Esophagus squamous epithelium (tissue), 5 donors: ENCODE data around the gene FAM124A. TPM values are rescaled to one million over a fixed set of nuclear protein-coding genes. Genes with fewer than 3 reads are reported as not detected.

ENCODE experiments used
- DNase-seq: peaks from one replicate; lab custom pipeline; 2025; lab: John Stamatoyannopoulos, UW
- H3K27ac ChIP-seq, 4 donors: fragments of 200-600 bp; sonication (generic); one replicate each; pipeline ENCODE4 v1.5.1; 2016 to 2019; ENCODE audit warnings: mild to moderate bottlenecking in 1 of 4
- H3K27me3 ChIP-seq, 4 donors: fragments of 200-600 bp; sonication (generic); 1 replicate in 3 of 4; 2 replicates in 1 of 4; pipeline versions ENCODE4 v1.5.1 to v1.6.0; 2017 to 2021; ENCODE audit warnings: antibody characterized with exemption in 1 of 4
- H3K36me3 ChIP-seq, 3 donors: fragments of 200-600 bp; sonication (generic); one replicate each; pipeline ENCODE4 v1.5.1; 2016 to 2019
- H3K4me1 ChIP-seq, 3 donors: fragments of 200-600 bp; sonication (generic); one replicate each; pipeline ENCODE4 v1.5.1; 2017 to 2019
- H3K4me3 ChIP-seq, 4 donors: fragments of 200-600 bp; sonication (generic); 1 replicate in 3 of 4; 2 replicates in 1 of 4; pipeline ENCODE4 v1.5.1; 2016 to 2019; ENCODE audit warnings: mild to moderate bottlenecking in 2 of 4, moderate library complexity in 1 of 4
- H3K9me3 ChIP-seq, 3 donors: fragments of 200-600 bp; sonication (generic); one replicate each; pipeline ENCODE4 v1.5.1; 2016 to 2019
- CTCF ChIP-seq, 6 experiments: fragments of 450-650 bp in 4 of 6; fragments of 200-600 bp in 2 of 6; sonication (generic) in 2 of 6; IDR thresholded peaks; one replicate each; pipeline ENCODE4 v1.5.1; 2016 to 2019; ENCODE audit warnings: antibody characterized with exemption in 6 of 6, mild to moderate bottlenecking in 4 of 6, moderate library complexity in 4 of 6
- POLR2A ChIP-seq, 4 donors: fragments of 450-650 bp; IDR thresholded peaks; one replicate each; pipeline ENCODE4 v1.6.1; 2017; ENCODE audit warnings: antibody characterized with exemption in 4 of 4, mild to moderate bottlenecking in 4 of 4, moderate library complexity in 3 of 4
- whole genome bisulfite sequencing, 2 donors: methylation state at CpG; one replicate each; pipeline ENCODE4 v1.1.5; 2018; 5-methylcytosine and 5-hydroxymethylcytosine counted together
- intact Hi-C: fragments of 100-400 bp; cut with DNase I; formaldehyde crosslinking; loops from one replicate; pipeline ENCODE4 v1.15.0; 2022
- total RNA-seq, 4 donors: library from RNA; depleted of rRNA; stranded (reverse); fragments of >200 nt; gene quantifications; one replicate each; pipeline ENCODE4 v1.1.0, GENCODE V29; 2016
- donor health status: DM: yes; HTN: yes; CAD: no.

The FAM124A gene
- total RNA-seq, 4 donors from 2014 or later: 0.45 to 2.5 (median 1.3) TPM

GRCh38 chr13:51269039-51269438, 46.8 kb downstream of the FAM124A start:
- TF ChIP-seq POLR2A (IDR thresholded peaks at IDR 0.05) (no peak), CTCF (IDR thresholded peaks at IDR 0.05) (no peak)
- H3K27ac ChIP-seq: no peak overlapping the region
- no peaks in the 10 kb centered on the region for H3K9me3 ChIP-seq
- H3K4me3 ChIP-seq: no peak overlapping the region
- no peaks in the 10 kb centered on the region for H3K4me1 ChIP-seq
- no peaks in the 10 kb centered on the region for H3K27me3 ChIP-seq
- intact Hi-C loops: no loop called here
- DNase-seq: no peak
- H3K36me3 ChIP-seq: no peaks in the 10 kb centered on the region

GRCh38 chr13:51270623-51271415, 48.6 kb downstream of the FAM124A start:
- H3K4me3 ChIP-seq: no peak overlapping the region
- H3K9me3 ChIP-seq: no peaks in the 10 kb centered on the region
- intact Hi-C loops: no loop called here
- no peak for DNase-seq
- no peaks in the 10 kb centered on the region for H3K36me3 ChIP-seq
- no peak for TF ChIP-seq POLR2A (IDR thresholded peaks at IDR 0.05)
- H3K27me3 ChIP-seq: no peaks in the 10 kb centered on the region
- H3K4me1 ChIP-seq: no peaks in the 10 kb centered on the region
- no peak overlapping the region for H3K27ac ChIP-seq
- 83 to 85% methylated on average over 7 of the region's 7 CpGs for WGBS, 2 donors

- Histone ChIP-seq H3K9me3 (no peaks in the 10 kb centered on the region), H3K27ac (no peak overlapping the region), H3K27me3 (no peaks in the 10 kb centered on the region), H3K4me1 (no peaks in the 10 kb centered on the region), H3K4me3 (no peak overlapping the region), H3K36me3 (no peaks in the 10 kb centered on the region)
- TF ChIP-seq CTCF (IDR thresholded peaks at IDR 0.05) (no peak), POLR2A (IDR thresholded peaks at IDR 0.05) (no peak)
- DNase-seq: no peak
- intact Hi-C loops: no loop called here
- 73 to 84% methylated on average over 10 of the region's 10 CpGs for WGBS, 2 donors
Measured at GRCh38 chr13:51271528-51272085, 49.4 kb downstream of the FAM124A start.

- TF ChIP-seq POLR2A (IDR thresholded peaks at IDR 0.05) (no peak), CTCF (IDR thresholded peaks at IDR 0.05) (no peak)
- intact Hi-C loops: no loop called here
- H3K4me3 ChIP-seq: no peak overlapping the region
- WGBS, 2 donors: 66 to 74% methylated on average over 2 of the region's 2 CpGs
- no peaks in the 10 kb centered on the region for H3K27me3 ChIP-seq
- no peaks in the 10 kb centered on the region for H3K9me3 ChIP-seq
- H3K4me1 ChIP-seq: no peaks in the 10 kb centered on the region
- H3K36me3 ChIP-seq: no peaks in the 10 kb centered on the region
- H3K27ac ChIP-seq: no peak overlapping the region
- no peak for DNase-seq
Measured at GRCh38 chr13:51275101-51275500, 52.9 kb downstream of the FAM124A start.

- Histone ChIP-seq H3K4me3 (no peak overlapping the region), H3K27me3 (no peaks in the 10 kb centered on the region), H3K27ac (no peak overlapping the region), H3K4me1 (no peaks in the 10 kb centered on the region), H3K9me3 (no peaks in the 10 kb centered on the region), H3K36me3 (peaks cover 0 to 10% (median 0%) of the 10 kb centered on the region in 3 donors)
- 69 to 80% methylated on average over 4 of the region's 4 CpGs for WGBS, 2 donors
- intact Hi-C loops: no loop called here
- TF ChIP-seq CTCF (IDR thresholded peaks at IDR 0.05) (no peak), POLR2A (IDR thresholded peaks at IDR 0.05) (no peak)
- DNase-seq: no peak
Measured at GRCh38 chr13:51276636-51277035, 54.4 kb downstream of the FAM124A start.
